ENCODE measurements around the gene CTSK. TPM values are rescaled to one million over a fixed set of nuclear protein-coding genes. Genes with fewer than 3 reads are reported as not detected.
"Not testable (repeated sequence)": the region's sequence is repeated elsewhere in the genome, so short reads cannot be mapped to it uniquely, and the experiment has no call there.

The CTSK gene
- total and polyA plus RNA-seq, 4 donors: 5.2 to 25.7 (median 14.3) TPM

DNA sequence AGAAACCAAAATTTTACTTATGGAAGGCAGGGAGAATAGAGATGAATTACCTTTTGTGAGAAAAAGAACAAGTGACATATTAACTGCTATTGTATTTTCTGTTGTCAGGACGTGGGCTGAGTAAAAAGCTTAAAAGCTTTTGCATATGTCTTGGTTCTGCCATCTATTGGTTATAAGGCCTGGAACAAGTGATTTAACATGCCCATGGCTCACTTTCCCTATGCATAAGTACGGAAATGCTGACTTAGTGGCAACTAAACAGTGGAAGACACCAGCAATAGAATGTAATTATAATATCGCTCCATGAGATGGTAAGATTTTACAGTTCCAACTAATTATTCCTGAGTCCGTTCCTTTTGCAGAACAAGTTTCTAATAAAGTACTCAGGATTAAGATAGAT, 35.7 kb downstream of the CTSK start:
- Histone ChIP-seq H3K36me3 (ENCODE audit: control insufficient read depth in 4 of 4, insufficient read depth in 4 of 4, low read length in 4 of 4) (no peaks in the 10 kb centered on the region), H3K4me3 (no peak overlapping the region), H3K4me1 (ENCODE audit: control insufficient read depth in 5 of 5, insufficient read depth in 5 of 5, low read length in 5 of 5) (no peaks in the 10 kb centered on the region), H3K27me3 (ENCODE audit: control insufficient read depth in 3 of 3, insufficient read depth in 3 of 3, low read length in 2 of 3) (no peaks in the 10 kb centered on the region), H3K9me3 (ENCODE audit: control insufficient read depth in 4 of 4, insufficient read depth in 3 of 4, low read length in 3 of 4) (no peaks in the 10 kb centered on the region), H3K9ac (ENCODE audit: insufficient read depth in 1 of 2, low read length in 2 of 2) (no peak overlapping the region), H3K27ac (ENCODE audit: low read depth in 1 of 2, low read length in 1 of 2) (no peak overlapping the region)
- ATAC-seq (ENCODE audit: insufficient read depth, low FRiP score) (no peak), DNase-seq (no peak)
- TF ChIP-seq, protein P1, sequence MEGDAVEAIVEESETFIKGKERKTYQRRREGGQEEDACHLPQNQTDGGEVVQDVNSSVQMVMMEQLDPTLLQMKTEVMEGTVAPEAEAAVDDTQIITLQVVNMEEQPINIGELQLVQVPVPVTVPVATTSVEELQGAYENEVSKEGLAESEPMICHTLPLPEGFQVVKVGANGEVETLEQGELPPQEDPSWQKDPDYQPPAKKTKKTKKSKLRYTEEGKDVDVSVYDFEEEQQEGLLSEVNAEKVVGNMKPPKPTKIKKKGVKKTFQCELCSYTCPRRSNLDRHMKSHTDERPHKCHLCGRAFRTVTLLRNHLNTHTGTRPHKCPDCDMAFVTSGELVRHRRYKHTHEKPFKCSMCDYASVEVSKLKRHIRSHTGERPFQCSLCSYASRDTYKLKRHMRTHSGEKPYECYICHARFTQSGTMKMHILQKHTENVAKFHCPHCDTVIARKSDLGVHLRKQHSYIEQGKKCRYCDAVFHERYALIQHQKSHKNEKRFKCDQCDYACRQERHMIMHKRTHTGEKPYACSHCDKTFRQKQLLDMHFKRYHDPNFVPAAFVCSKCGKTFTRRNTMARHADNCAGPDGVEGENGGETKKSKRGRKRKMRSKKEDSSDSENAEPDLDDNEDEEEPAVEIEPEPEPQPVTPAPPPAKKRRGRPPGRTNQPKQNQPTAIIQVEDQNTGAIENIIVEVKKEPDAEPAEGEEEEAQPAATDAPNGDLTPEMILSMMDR (IDR thresholded peaks at IDR 0.05; ENCODE audit: control extremely low read depth, extremely low read depth): no peak
- WGBS, 2 donors: 88 to 93% methylated on average over 4 of the region's 4 CpGs

DNA sequence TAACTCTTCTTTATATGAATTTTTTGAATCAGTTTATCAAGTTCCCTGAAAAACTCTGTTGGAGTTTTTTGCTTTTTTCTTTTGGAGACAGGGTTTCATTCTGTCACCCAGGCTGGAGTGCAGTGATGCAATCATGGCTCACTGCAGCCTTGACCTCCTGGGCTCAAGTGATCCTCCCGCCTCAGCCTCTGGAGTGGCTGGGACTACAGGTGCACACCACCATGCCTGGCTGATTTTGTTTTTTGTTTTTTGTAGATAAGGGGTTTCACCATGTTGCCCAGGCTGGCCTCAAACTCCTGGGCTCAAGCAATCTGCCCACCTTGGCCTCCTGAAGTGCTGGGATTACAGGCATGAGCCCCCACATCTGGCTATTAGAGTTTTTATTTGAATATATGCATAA, 40.4 kb downstream of the CTSK start:
- H3K4me3 ChIP-seq; ATAC-seq (ENCODE audit: insufficient read depth, low FRiP score); DNase-seq; H3K36me3 ChIP-seq (ENCODE audit: control insufficient read depth in 4 of 4, insufficient read depth in 4 of 4, low read length in 4 of 4); H3K9me3 ChIP-seq (ENCODE audit: control insufficient read depth in 4 of 4, insufficient read depth in 3 of 4, low read length in 3 of 4); H3K27me3 ChIP-seq (ENCODE audit: control insufficient read depth in 3 of 3, insufficient read depth in 3 of 3, low read length in 2 of 3); H3K4me1 ChIP-seq (ENCODE audit: control insufficient read depth in 5 of 5, insufficient read depth in 5 of 5, low read length in 5 of 5); H3K27ac ChIP-seq (ENCODE audit: low read depth in 1 of 2, low read length in 1 of 2); H3K9ac ChIP-seq (ENCODE audit: insufficient read depth in 1 of 2, low read length in 2 of 2): not testable (repeated sequence)
- 37 to 93% methylated on average over 1 of the region's 1 CpG for WGBS, 2 donors

DNA sequence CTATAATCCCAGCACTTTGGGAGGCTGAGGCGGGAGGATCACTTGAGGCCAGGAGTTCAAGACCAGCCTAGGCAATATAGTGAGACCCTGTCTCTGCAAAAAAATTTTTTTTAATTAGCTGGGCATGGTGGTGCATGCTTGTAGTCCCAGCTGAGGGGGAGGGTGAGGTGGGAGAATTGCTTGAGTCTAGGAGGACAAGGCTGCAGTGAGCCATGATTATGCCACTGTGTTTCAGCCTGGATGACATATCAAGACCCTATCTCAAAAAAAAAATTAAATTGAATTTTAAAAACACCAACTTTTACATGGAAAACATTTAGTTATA, 42.1 kb downstream of the CTSK start:
- peak overlapping the region in 1 of 2 donors; percentile 47 for H3K27ac ChIP-seq (ENCODE audit: low read depth in 1 of 2, low read length in 1 of 2)
- not testable (repeated sequence) for H3K9me3 ChIP-seq (ENCODE audit: control insufficient read depth in 4 of 4, insufficient read depth in 3 of 4, low read length in 3 of 4); H3K36me3 ChIP-seq (ENCODE audit: control insufficient read depth in 4 of 4, insufficient read depth in 4 of 4, low read length in 4 of 4); ATAC-seq (ENCODE audit: insufficient read depth, low FRiP score); H3K9ac ChIP-seq (ENCODE audit: insufficient read depth in 1 of 2, low read length in 2 of 2); H3K27me3 ChIP-seq (ENCODE audit: control insufficient read depth in 3 of 3, insufficient read depth in 3 of 3, low read length in 2 of 3); H3K4me1 ChIP-seq (ENCODE audit: control insufficient read depth in 5 of 5, insufficient read depth in 5 of 5, low read length in 5 of 5); H3K4me3 ChIP-seq; DNase-seq
- WGBS, 2 donors: 50 to 55% methylated on average over 1 of the region's 1 CpG

DNA sequence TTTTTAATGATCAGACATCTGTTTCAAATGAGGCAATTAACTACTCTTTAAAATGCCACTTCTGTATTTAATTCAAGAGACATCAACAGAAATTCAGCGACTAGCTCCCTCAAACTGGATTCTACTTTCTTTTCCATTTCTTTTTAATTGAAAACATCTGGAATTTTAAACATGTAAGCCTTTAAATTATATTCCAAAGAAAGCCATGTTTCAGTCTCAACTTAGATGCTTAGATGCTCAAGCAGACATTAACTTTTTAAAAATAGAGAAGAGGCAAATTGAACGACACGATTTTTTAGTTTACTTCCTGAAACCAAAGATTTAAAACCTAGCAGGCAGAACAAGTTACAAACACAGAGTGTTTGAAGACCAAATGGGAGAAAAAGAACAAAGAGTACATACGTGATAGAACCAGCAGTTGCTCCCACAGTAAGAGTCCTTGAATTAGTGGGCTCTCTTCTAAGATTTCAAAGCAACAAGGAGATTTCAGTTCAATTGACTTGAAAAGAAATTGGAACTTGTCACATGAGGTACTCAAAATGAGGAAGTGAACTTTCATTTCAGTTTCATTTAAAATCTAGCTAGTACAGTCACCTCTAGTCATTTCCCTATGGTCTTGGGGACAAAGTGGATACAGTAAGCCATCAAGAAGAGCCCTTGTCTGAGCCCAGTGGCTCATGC, 42.6 kb downstream of the CTSK start, which contains the start of gene CTSS:
CTSS (minus strand) TSS at position 483 of the 681 bp plus-strand sequence. CDS start 1,015 bp downstream, outside the sequence.
- no peaks in the 10 kb centered on the region for H3K36me3 ChIP-seq (ENCODE audit: control insufficient read depth in 4 of 4, insufficient read depth in 4 of 4, low read length in 4 of 4)
- 4 to 6% methylated on average over 4 of the region's 4 CpGs for WGBS, 2 donors

More for the DNA sequence above, 42.6 kb downstream of the CTSK start, which contains the start of gene CTSS:
- Histone ChIP-seq H3K4me1 (ENCODE audit: control insufficient read depth in 5 of 5, insufficient read depth in 5 of 5, low read length in 5 of 5) (peaks cover 0 to 8% (median 5%) of the 10 kb centered on the region in 5 donors), H3K9me3 (ENCODE audit: control insufficient read depth in 4 of 4, insufficient read depth in 3 of 4, low read length in 3 of 4) (no peaks in the 10 kb centered on the region), H3K4me3 (no peak within 1 kb of the TSS), H3K27ac (ENCODE audit: low read depth in 1 of 2, low read length in 1 of 2) (peak within 1 kb of the TSS in 1 of 2 donors; percentile 70), H3K9ac (ENCODE audit: insufficient read depth in 1 of 2, low read length in 2 of 2) (peak within 1 kb of the TSS in 1 of 2 donors; percentile 67), H3K27me3 (ENCODE audit: control insufficient read depth in 3 of 3, insufficient read depth in 3 of 3, low read length in 2 of 3) (no peaks in the 10 kb centered on the region)
- DNase-seq: peak in 2 of 3 donors; percentile 45 to 47
- TF ChIP-seq, protein P1 (IDR thresholded peaks at IDR 0.05; ENCODE audit: control extremely low read depth, extremely low read depth): no peak
- ATAC-seq (ENCODE audit: insufficient read depth, low FRiP score): peak; percentile 75

All from lung (tissue), 12 donors.